A549 (cell line): ENCODE data around the gene TRAF1.

ENCODE experiments used
- CBX8 ChIP-seq: fragments of 200-600 bp; sonication (generic); IDR thresholded peaks from 2 replicates; pipeline ENCODE4 v1.6.1; 2016
- CEBPB ChIP-seq, 2 experiments: fragments of >200 bp in 1 of 2; sonication (Bioruptor Twin) in 1 of 2; formaldehyde crosslinking in 1 of 2; IDR thresholded peaks; 2 replicates each; pipeline ENCODE4 v1.6.1; 2012 to 2016
- EP300 ChIP-seq, 2 experiments: fragments of >200 bp; sonication (Bioruptor Twin); formaldehyde crosslinking; IDR thresholded peaks; 2 replicates in 1 of 2; 3 replicates in 1 of 2; pipeline ENCODE4 v1.6.1; 2016 to 2017
- MAFK ChIP-seq: fragments of 450-650 bp; IDR thresholded peaks from 2 replicates; pipeline ENCODE4 v1.6.1; 2014; ENCODE audit not compliant: partially characterized antibody
- MAX ChIP-seq: IDR thresholded peaks from 2 replicates; pipeline ENCODE4 v1.6.1; 2012
- MYC ChIP-seq: IDR thresholded peaks from 2 replicates; pipeline ENCODE4 v1.6.1; 2012; ENCODE audit warnings: mild to moderate bottlenecking, inconsistent platforms, low read length, improper control_type of control experiment, borderline replicate concordance
- RAD21 ChIP-seq, 2 experiments: fragments of >200 bp in 1 of 2; sonication (Bioruptor Twin) in 1 of 2; formaldehyde crosslinking in 1 of 2; IDR thresholded peaks in 1 of 2; conservative IDR thresholded peaks in 1 of 2; 2 replicates in 1 of 2; 3 replicates in 1 of 2; pipeline ENCODE4 v1.6.1; 2012 to 2018; ENCODE audit warnings: inconsistent platforms in 1 of 2
- SMC3 ChIP-seq: fragments of >200 bp; sonication (Bioruptor Twin); formaldehyde crosslinking; IDR thresholded peaks from 3 replicates; pipeline ENCODE4 v1.6.1; 2018; ENCODE audit warnings: inconsistent platforms
- TF ChIP-seq, protein P1 (sequence below): fragments of >200 bp; sonication (Bioruptor Twin); formaldehyde crosslinking; IDR thresholded peaks from 3 replicates; pipeline ENCODE4 v1.5.1; 2016

DNA sequence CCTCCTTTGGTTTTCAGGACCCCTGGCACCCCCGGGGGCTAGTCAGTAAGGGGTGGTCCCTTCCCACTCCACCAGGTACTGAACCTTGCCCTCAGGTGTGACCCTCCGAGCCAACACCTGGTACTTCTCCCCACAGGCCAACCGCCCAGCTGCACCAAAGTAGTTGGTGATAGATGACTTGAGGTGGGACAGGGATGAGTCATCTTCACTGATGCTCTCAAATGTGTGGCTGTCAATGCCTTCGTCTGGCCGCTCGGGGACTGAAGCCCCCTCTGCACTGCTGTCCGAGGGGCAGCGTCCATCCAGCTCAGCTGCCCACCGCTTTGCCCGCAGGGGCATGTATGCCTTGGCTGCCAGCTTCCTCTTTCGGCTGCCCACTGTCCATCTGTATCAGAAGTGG lies 68.7 kb downstream of the TRAF1 start:
- no peak for TF ChIP-seq EP300 (IDR thresholded peaks at IDR 0.05)
- TF ChIP-seq RAD21 (conservative IDR thresholded peaks at IDR 0.05 in 1 of 2, IDR thresholded peaks at IDR 0.05 in 1 of 2): no peak
- no peak for TF ChIP-seq CEBPB (IDR thresholded peaks at IDR 0.05)
- TF ChIP-seq, protein P1, sequence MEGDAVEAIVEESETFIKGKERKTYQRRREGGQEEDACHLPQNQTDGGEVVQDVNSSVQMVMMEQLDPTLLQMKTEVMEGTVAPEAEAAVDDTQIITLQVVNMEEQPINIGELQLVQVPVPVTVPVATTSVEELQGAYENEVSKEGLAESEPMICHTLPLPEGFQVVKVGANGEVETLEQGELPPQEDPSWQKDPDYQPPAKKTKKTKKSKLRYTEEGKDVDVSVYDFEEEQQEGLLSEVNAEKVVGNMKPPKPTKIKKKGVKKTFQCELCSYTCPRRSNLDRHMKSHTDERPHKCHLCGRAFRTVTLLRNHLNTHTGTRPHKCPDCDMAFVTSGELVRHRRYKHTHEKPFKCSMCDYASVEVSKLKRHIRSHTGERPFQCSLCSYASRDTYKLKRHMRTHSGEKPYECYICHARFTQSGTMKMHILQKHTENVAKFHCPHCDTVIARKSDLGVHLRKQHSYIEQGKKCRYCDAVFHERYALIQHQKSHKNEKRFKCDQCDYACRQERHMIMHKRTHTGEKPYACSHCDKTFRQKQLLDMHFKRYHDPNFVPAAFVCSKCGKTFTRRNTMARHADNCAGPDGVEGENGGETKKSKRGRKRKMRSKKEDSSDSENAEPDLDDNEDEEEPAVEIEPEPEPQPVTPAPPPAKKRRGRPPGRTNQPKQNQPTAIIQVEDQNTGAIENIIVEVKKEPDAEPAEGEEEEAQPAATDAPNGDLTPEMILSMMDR: no peak
- no peak for TF ChIP-seq CBX8
- TF ChIP-seq MAFK: no peak
- TF ChIP-seq MYC: no peak
- TF ChIP-seq MAX: no peak
- TF ChIP-seq SMC3: no peak
